HG03064 (cell line): ENCODE data around the gene ANO4.

Experiments used
- ATAC-seq: cut with Tn5 transposase; IDR thresholded peaks from one replicate; pipeline ENCODE4 v1.9.1; 2021; ENCODE audit warnings: low read depth; ENCODE audit not compliant: unreplicated experiment

Gene ANO4

GRCh38 chr12:101166866-101167265 lies 372.3 kb downstream of the ANO4 start:
- no peak for ATAC-seq

GRCh38 chr12:101168001-101168400 lies 373.4 kb downstream of the ANO4 start:
- no peak for ATAC-seq

DNA sequence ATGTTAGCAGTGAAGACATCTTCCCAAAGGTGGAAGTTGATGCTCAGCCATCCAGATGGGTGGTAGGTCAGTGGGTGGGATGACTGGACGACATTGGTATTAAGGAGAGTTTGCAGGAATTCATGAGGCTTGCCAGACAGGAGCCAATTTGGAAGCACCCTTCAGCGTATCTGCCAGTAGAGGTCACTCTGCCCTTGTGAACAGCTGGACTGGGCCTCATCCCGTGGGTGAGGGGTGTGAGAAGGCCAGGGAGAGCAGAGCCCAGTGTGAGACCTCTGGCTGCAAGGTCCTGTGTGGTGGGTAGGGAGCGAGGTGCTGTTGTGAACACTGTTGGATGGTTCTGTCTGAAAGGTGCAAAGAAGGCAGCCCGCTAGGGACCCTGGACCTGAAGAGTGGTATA lies 377.7 kb downstream of the ANO4 start:
- no peak for ATAC-seq

DNA sequence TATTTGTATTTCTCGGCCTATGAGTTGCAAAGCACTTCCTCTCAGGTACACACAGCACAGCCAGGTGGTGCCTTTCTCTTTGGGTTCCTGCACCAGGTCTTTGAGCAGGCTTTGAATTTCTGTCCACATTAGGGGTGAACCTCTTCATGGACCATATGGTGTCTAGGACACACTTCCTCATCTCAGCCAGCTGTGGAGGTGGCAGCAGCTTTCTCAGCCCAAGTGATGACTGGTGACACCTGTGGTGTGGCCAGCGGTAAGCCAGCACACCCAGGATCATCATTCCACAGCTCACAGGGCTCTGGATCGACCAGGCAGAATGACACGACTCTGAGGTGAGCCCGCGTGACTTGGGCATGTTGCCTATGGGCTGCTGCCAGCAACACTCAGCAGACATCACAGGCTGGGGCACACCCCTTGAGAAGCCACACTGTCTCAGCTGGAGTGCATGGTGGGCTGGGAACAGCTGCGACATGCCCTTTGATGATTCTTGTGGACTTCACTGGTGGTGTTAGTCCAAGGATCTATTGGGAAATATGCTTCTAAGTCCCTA lies 378.7 kb downstream of the ANO4 start:
- ATAC-seq = no peak

DNA sequence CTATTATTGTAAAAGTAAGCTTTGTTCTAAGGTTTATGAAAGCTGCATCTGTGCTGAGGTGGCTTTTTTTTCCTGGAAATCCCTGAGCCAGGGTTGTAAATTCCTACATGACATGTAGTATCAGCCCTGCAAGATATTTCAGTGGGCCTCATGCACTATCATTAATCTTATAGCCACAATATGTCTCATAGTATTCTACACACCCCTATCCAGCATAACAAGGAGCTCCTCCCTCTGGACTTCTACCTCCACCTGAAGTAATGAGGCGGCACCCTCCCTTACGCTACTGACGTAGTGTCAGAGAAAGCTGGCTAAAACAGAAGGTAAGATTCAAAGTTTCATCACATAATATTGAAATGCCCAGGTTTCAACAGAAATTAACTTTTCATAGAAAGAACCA lies 380.0 kb downstream of the ANO4 start:
- ATAC-seq = no peak
